Lower lobe of right lung (tissue), 2 donors: ENCODE measurements around the gene TMEM245. TPM values are rescaled to one million over a fixed set of nuclear protein-coding genes. Genes with fewer than 3 reads are reported as not detected.

Source experiments
- ATAC-seq, 2 donors: fragments of 200-7000 bp; cut with Tn5 transposase; one replicate each; pipeline ENCODE4 v1.9.1; 2020 to 2022; ENCODE audit warnings: mild to moderate bottlenecking in 2 of 2, moderate library complexity in 2 of 2
- DNase-seq: peaks from one replicate; pipeline ENCODE4 v3.0.0-alpha.2; 2020
- H3K27ac ChIP-seq: fragments of 200-600 bp; one replicate; pipeline ENCODE4 v1.8.0; 2022
- H3K27me3 ChIP-seq: fragments of 200-600 bp; one replicate; pipeline ENCODE4 v1.8.0; 2022; ENCODE audit warnings: low read depth
- H3K36me3 ChIP-seq: fragments of 200-600 bp; one replicate; pipeline ENCODE4 v1.8.0; 2022; ENCODE audit warnings: mild to moderate bottlenecking
- H3K4me1 ChIP-seq: fragments of 200-600 bp; one replicate; pipeline ENCODE4 v1.8.0; 2022
- H3K4me3 ChIP-seq: fragments of 200-600 bp; one replicate; pipeline ENCODE4 v1.8.0; 2022; ENCODE audit warnings: mild to moderate bottlenecking
- H3K9me3 ChIP-seq: fragments of 200-600 bp; one replicate; pipeline ENCODE4 v1.8.0; 2022
- CTCF ChIP-seq: fragments of 200-600 bp; IDR thresholded peaks from one replicate; pipeline ENCODE4 v1.8.0; 2022; ENCODE audit warnings: antibody characterized with exemption, mild to moderate bottlenecking
- intact Hi-C: fragments of 100-400 bp; cut with DNase I; formaldehyde crosslinking; loops from one replicate; pipeline ENCODE4 v1.11.0; 2022
- total RNA-seq: library from RNA; stranded (reverse); fragmentation: NEBNext Ultra II Directional; extraction: Animal tissue kit (Norgen Biotek cat#: 25700); gene quantifications from one replicate; pipeline ENCODE4 v1.2.1, GENCODE V29; 2021
- donor health status: DM: no; HTN: yes; CAD: no; lungs with severe emphysema.

The TMEM245 gene
- total RNA-seq, 1 donor from 2014 or later, result 85.7 TPM

- intact Hi-C loops, result no loop called here
- no peak overlapping the region for H3K27ac ChIP-seq
- peaks cover 51% of the 10 kb centered on the region for H3K36me3 ChIP-seq
- ATAC-seq, result no peak
- DNase-seq, result no peak
- H3K4me3 ChIP-seq, result no peak overlapping the region
- no peak for TF ChIP-seq CTCF
- no peaks in the 10 kb centered on the region for H3K27me3 ChIP-seq
- H3K4me1 ChIP-seq, result no peaks in the 10 kb centered on the region
- H3K9me3 ChIP-seq, result no peaks in the 10 kb centered on the region
Observed at GRCh38 chr9:109074236-109074889, 45.4 kb downstream of the TMEM245 start.

- Histone ChIP-seq H3K36me3 (peaks cover 50% of the 10 kb centered on the region), H3K9me3 (no peaks in the 10 kb centered on the region), H3K4me3 (no peak overlapping the region), H3K4me1 (no peaks in the 10 kb centered on the region), H3K27me3 (no peaks in the 10 kb centered on the region), H3K27ac (no peak overlapping the region)
- intact Hi-C loops, result no loop called here
- no peak for DNase-seq
- no peak for TF ChIP-seq CTCF
- ATAC-seq, result no peak
Observed at GRCh38 chr9:109072821-109073435, 46.8 kb downstream of the TMEM245 start.

GRCh38 chr9:109072133-109072692 lies 47.5 kb downstream of the TMEM245 start:
- peaks cover 57% of the 10 kb centered on the region for H3K36me3 ChIP-seq
- no peaks in the 10 kb centered on the region for H3K27me3 ChIP-seq
- no peak overlapping the region for H3K4me3 ChIP-seq
- no peaks in the 10 kb centered on the region for H3K9me3 ChIP-seq
- intact Hi-C loops, result no loop called here
- no peak overlapping the region for H3K27ac ChIP-seq
- H3K4me1 ChIP-seq, result no peaks in the 10 kb centered on the region
- ATAC-seq (no peak), DNase-seq (no peak)
- TF ChIP-seq CTCF, result no peak

- no peak for DNase-seq
- no peaks in the 10 kb centered on the region for H3K9me3 ChIP-seq
- no peak for TF ChIP-seq CTCF
- intact Hi-C loops, result no loop called here
- ATAC-seq, result no peak
- H3K27me3 ChIP-seq, result no peaks in the 10 kb centered on the region
- H3K4me1 ChIP-seq, result peaks cover 7% of the 10 kb centered on the region
- peaks cover 78% of the 10 kb centered on the region for H3K36me3 ChIP-seq
- no peak overlapping the region for H3K27ac ChIP-seq
- H3K4me3 ChIP-seq, result no peak overlapping the region
Observed at GRCh38 chr9:109068764-109069163, 51.0 kb downstream of the TMEM245 start.

GRCh38 chr9:109064963-109065702 lies 54.6 kb downstream of the TMEM245 start:
- ATAC-seq, result no peak
- H3K36me3 ChIP-seq, result peaks cover 83% of the 10 kb centered on the region
- H3K27ac ChIP-seq, result no peak overlapping the region

More at GRCh38 chr9:109064963-109065702, 54.6 kb downstream of the TMEM245 start:
- H3K4me1 ChIP-seq, result peaks cover 7% of the 10 kb centered on the region
- no peak overlapping the region for H3K4me3 ChIP-seq
- H3K27me3 ChIP-seq, result no peaks in the 10 kb centered on the region
- intact Hi-C loops, result no loop called here
- no peak for TF ChIP-seq CTCF
- no peaks in the 10 kb centered on the region for H3K9me3 ChIP-seq
- no peak for DNase-seq
